Osteocyte (in vitro differentiated cells): ENCODE data around the gene SUMO3. TPM values are rescaled to one million over a fixed set of nuclear protein-coding genes. Genes with fewer than 3 reads are reported as not detected.

Source experiments
- DNase-seq: peaks from one replicate; pipeline ENCODE4 v3.0.0; 2021; ENCODE audit warnings: mixed read lengths; ENCODE audit not compliant: unreplicated experiment; ENCODE audit errors: extremely low spot score
- H3K27ac Mint-ChIP-seq: one replicate; pipeline ENCODE4 v1.8.0; 2021; ENCODE audit warnings: mild to moderate bottlenecking, mixed read lengths; ENCODE audit not compliant: unreplicated experiment
- H3K27me3 Mint-ChIP-seq: one replicate; pipeline ENCODE4 v1.8.0; 2021; ENCODE audit warnings: mixed read lengths; ENCODE audit not compliant: unreplicated experiment
- H3K36me3 Mint-ChIP-seq: one replicate; pipeline ENCODE4 v1.8.0; 2021; ENCODE audit warnings: mixed read lengths; ENCODE audit not compliant: unreplicated experiment
- H3K4me1 Mint-ChIP-seq: one replicate; pipeline ENCODE4 v1.8.0; 2021; ENCODE audit warnings: mixed read lengths; ENCODE audit not compliant: unreplicated experiment
- H3K4me3 Mint-ChIP-seq: one replicate; pipeline ENCODE4 v1.8.0; 2021; ENCODE audit warnings: mild to moderate bottlenecking, moderate library complexity, mixed read lengths; ENCODE audit not compliant: unreplicated experiment
- H3K9me3 Mint-ChIP-seq: one replicate; pipeline ENCODE4 v1.8.0; 2021; ENCODE audit warnings: mixed read lengths; ENCODE audit not compliant: unreplicated experiment
- CTCF ChIP-seq: fragments of 200-600 bp; sonication (generic); IDR thresholded peaks from 2 replicates; pipeline ENCODE4 v1.5.0; 2021; ENCODE audit warnings: antibody characterized with exemption, mild to moderate bottlenecking, moderate library complexity
- total RNA-seq: library from RNA; stranded (reverse); gene quantifications from 2 replicates; pipeline ENCODE4 v1.2.1, GENCODE V29; 2021

SUMO3 gene
- total RNA-seq, 1 donor from 2014 or later, result 69.6 TPM

GRCh38 chr21:44761011-44761729 lies 56.7 kb downstream of the SUMO3 start:
- no peaks in the 10 kb centered on the region for H3K9me3 Mint-ChIP-seq
- H3K27me3 Mint-ChIP-seq, result no peaks in the 10 kb centered on the region
- peak; percentile 26 for TF ChIP-seq CTCF
- H3K4me1 Mint-ChIP-seq, result peaks cover 3% of the 10 kb centered on the region
- no peaks in the 10 kb centered on the region for H3K36me3 Mint-ChIP-seq
- no peak overlapping the region for H3K27ac Mint-ChIP-seq
- peak; percentile 68 for DNase-seq
- no peak overlapping the region for H3K4me3 Mint-ChIP-seq

DNA sequence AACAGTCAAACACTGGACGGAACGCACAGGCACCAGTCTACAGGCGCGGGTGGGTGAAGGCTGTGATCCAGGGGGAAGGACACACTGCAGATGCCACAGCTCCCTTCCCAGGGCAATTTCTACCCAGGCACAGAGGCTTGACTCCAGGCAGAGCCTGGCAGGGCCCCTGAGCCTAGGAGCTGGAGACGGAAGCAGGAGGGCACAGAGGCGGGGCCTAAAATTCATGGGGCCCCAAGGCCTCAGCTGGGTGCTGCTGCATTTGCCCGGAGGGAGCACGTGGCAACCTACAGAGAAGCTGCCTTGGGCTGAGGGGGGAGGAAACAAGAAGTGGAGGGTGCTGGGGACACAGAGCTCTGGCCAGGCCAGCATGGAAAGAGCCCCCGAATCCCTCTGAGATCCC lies 57.5 kb downstream of the SUMO3 start:
- Mint-ChIP-seq H3K4me3 (no peak overlapping the region), H3K4me1 (no peaks in the 10 kb centered on the region), H3K9me3 (no peaks in the 10 kb centered on the region), H3K27ac (no peak overlapping the region), H3K27me3 (no peaks in the 10 kb centered on the region), H3K36me3 (no peaks in the 10 kb centered on the region)
- TF ChIP-seq CTCF, result no peak
- DNase-seq, result peak; percentile 81

DNA sequence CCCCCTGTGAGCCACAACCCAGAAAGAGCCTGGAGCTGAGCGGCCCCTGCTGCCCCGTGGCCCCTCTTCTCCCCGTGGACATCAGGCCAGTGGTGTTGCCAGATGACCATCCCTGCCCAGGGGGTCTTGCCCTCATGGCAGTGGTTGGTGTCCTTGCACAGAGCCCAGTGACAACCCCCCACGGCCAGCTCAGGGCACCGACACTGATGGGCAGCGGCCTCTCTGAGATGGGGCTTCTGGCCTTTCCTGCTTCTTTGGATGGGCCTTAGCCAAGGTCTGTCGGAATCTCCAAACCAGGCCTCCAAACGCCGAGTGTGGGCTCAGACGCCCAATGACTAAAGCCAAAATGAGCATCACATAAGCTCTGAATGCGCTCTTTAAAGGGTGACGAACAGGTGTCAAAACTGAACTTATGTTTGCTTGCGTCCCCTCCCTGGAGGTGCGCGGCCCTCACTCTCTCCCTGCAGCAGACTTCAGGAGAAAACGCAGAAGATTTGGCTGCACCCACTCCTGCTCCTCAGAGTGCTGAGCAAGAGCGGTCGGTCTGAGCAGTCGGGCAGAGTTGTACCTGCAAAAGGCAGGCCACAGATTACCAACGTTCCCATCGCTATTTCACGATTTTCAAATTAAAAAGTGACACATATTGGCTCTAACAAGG lies 58.1 kb downstream of the SUMO3 start:
- no peaks in the 10 kb centered on the region for H3K27me3 Mint-ChIP-seq
- peaks cover 2% of the 10 kb centered on the region for H3K4me1 Mint-ChIP-seq
- H3K9me3 Mint-ChIP-seq, result peaks cover 5% of the 10 kb centered on the region
- DNase-seq, result no peak
- H3K36me3 Mint-ChIP-seq, result no peaks in the 10 kb centered on the region
- TF ChIP-seq CTCF, result no peak
- H3K4me3 Mint-ChIP-seq, result no peak overlapping the region
- H3K27ac Mint-ChIP-seq, result no peak overlapping the region

DNA sequence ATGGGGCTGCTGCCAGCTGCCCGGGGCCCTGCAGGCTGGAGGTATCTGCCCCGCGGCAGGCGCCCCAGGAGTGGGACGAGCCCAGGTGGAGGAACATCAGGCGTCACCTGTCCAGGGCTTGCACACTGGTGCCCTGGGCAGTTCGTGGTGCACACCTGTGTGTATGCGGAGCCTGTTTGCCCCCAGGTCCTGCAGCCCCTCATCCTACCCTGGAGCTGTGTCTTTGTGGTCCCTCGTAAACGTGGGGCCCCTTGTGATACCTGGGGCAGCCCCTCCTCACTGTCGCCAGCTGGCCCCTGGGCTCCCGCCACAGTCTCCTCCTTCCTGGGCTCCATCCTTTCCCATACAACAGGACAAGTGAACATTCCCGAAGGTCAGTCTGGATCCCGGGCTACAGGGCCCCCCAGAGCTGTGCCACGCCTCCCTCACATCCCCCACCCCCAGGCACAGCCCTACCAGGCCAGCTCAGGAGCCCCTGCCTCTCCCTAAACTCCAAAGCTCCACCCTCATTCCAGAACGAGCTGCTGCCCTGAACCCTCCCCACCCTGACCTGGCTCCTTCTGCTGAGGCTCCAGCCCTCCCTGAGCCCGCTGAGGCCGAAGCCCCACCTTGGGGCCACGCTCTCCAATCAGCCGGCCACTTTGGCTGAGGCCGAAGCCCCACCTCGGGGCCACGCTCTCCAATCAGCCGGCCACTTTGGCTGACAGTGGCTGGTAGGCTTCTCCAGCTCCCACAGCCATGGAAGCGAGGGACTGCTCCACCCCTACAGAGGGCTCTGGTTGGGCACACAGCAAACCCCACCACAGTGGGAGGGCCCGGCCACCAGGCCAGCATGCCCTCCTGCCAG lies 58.9 kb downstream of the SUMO3 start:
- Mint-ChIP-seq H3K4me3 (no peak overlapping the region), H3K36me3 (no peaks in the 10 kb centered on the region), H3K27me3 (no peaks in the 10 kb centered on the region), H3K27ac (no peak overlapping the region), H3K9me3 (peaks cover 9% of the 10 kb centered on the region), H3K4me1 (peaks cover 2% of the 10 kb centered on the region)
- DNase-seq, result peak; percentile 80
- TF ChIP-seq CTCF, result no peak

GRCh38 chr21:44758141-44758561 lies 59.7 kb downstream of the SUMO3 start:
- H3K9me3 Mint-ChIP-seq, result peaks cover 9% of the 10 kb centered on the region
- peaks cover 2% of the 10 kb centered on the region for H3K4me1 Mint-ChIP-seq
- DNase-seq, result peak; percentile 80
- H3K27me3 Mint-ChIP-seq, result no peaks in the 10 kb centered on the region
- TF ChIP-seq CTCF, result no peak
- no peak overlapping the region for H3K4me3 Mint-ChIP-seq
- no peaks in the 10 kb centered on the region for H3K36me3 Mint-ChIP-seq
- H3K27ac Mint-ChIP-seq, result no peak overlapping the region
